ENCODE results near the gene MRPS15. TPM values are rescaled to one million over a fixed set of nuclear protein-coding genes. Genes with fewer than 3 reads are reported as not detected.

The MRPS15 gene
- total and polyA plus RNA-seq, 2 of the 13 experiments (the other 11 are each of a cell fraction or from before 2014, with no cell fraction given): 59.0 to 113 TPM

DNA sequence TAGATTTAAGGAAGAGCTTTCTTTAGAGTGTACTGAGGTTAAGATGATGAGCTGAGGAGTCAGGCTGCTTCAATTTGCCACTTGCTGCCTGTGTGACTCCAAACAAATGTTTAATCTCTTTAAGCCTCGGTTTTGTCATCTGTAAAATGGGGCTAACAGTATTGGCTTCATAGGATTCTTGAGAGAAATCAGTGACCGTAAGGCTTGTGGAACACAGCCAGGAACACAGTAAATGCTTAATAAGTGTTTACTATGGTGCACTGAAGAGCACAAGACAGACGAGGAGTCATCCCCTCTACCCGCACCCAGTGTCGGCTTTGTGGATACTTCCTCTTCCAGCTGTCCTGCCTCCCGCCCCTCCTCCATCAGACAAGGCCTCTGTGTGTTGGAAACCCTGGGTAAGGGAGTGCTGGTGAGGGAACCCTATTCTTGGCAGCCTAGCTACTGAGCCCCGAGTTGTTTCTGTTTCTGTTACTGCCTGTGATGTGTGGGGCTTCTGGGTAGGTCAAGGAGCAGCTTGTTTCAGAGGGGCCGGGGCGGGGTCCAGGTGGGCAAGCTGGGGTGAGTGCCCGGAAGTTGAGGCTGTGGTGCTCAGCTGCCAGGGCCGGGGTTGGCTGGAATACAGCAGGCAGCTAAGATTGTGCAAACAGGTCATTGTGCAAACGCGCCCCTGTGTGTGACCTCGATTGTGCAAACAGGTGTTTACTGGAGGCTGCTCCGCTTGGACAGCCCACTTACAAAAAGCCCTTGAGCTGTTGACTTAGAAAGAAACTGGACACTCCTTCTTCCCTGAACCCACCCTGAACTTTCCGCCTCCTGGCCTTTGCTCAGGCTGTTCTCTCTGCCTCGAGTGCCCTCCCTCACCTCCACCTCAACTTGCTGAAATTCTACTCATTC lies 22.5 kb upstream of the MRPS15 start (continued):
- TF ChIP-seq SP2 (CRISPR knock-in tag; IDR thresholded peaks at IDR 0.05): no peak; the same call in 1 of the 2 replicates
- peak; percentile 68; the same call in 1 of the 2 replicates for TF ChIP-seq ZNF607 (CRISPR knock-in tag; IDR thresholded peaks at IDR 0.05; ENCODE audit: borderline replicate concordance)
- peak; percentile 97 for TF ChIP-seq MIER3 (CRISPR knock-in tag; IDR thresholded peaks at IDR 0.05; ENCODE audit: borderline replicate concordance)
- peak; percentile 89 for TF ChIP-seq ELF3 (CRISPR knock-in tag; IDR thresholded peaks at IDR 0.05)
- TF ChIP-seq ZNF570 (CRISPR knock-in tag; IDR thresholded peaks at IDR 0.05; ENCODE audit: borderline replicate concordance): 0 out of 2 replicates have a peak, but pooled peaks have one; percentile 39
- TF ChIP-seq, protein P1, sequence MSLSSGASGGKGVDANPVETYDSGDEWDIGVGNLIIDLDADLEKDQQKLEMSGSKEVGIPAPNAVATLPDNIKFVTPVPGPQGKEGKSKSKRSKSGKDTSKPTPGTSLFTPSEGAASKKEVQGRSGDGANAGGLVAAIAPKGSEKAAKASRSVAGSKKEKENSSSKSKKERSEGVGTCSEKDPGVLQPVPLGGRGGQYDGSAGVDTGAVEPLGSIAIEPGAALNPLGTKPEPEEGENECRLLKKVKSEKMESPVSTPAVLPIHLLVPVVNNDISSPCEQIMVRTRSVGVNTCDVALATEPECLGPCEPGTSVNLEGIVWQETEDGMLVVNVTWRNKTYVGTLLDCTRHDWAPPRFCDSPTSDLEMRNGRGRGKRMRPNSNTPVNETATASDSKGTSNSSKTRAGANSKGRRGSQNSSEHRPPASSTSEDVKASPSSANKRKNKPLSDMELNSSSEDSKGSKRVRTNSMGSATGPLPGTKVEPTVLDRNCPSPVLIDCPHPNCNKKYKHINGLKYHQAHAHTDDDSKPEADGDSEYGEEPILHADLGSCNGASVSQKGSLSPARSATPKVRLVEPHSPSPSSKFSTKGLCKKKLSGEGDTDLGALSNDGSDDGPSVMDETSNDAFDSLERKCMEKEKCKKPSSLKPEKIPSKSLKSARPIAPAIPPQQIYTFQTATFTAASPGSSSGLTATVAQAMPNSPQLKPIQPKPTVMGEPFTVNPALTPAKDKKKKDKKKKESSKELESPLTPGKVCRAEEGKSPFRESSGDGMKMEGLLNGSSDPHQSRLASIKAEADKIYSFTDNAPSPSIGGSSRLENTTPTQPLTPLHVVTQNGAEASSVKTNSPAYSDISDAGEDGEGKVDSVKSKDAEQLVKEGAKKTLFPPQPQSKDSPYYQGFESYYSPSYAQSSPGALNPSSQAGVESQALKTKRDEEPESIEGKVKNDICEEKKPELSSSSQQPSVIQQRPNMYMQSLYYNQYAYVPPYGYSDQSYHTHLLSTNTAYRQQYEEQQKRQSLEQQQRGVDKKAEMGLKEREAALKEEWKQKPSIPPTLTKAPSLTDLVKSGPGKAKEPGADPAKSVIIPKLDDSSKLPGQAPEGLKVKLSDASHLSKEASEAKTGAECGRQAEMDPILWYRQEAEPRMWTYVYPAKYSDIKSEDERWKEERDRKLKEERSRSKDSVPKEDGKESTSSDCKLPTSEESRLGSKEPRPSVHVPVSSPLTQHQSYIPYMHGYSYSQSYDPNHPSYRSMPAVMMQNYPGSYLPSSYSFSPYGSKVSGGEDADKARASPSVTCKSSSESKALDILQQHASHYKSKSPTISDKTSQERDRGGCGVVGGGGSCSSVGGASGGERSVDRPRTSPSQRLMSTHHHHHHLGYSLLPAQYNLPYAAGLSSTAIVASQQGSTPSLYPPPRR (CRISPR knock-in tag; IDR thresholded peaks at IDR 0.05; ENCODE audit: borderline replicate concordance): peak; percentile 97
- 0 out of 2 replicates have a peak, but pooled peaks have one; percentile 72 for TF ChIP-seq ZKSCAN5 (CRISPR knock-in tag; IDR thresholded peaks at IDR 0.05)
- TF ChIP-seq FOXO1 (CRISPR knock-in tag; IDR thresholded peaks at IDR 0.05): peak; percentile 100
- TF ChIP-seq HIVEP1 (CRISPR knock-in tag; IDR thresholded peaks at IDR 0.05): peak; percentile 96
- no peak for TF ChIP-seq SRSF1 (optimal IDR thresholded peaks at IDR 0.05; ENCODE audit: low read depth, low read length)
- TF ChIP-seq, protein P2, sequence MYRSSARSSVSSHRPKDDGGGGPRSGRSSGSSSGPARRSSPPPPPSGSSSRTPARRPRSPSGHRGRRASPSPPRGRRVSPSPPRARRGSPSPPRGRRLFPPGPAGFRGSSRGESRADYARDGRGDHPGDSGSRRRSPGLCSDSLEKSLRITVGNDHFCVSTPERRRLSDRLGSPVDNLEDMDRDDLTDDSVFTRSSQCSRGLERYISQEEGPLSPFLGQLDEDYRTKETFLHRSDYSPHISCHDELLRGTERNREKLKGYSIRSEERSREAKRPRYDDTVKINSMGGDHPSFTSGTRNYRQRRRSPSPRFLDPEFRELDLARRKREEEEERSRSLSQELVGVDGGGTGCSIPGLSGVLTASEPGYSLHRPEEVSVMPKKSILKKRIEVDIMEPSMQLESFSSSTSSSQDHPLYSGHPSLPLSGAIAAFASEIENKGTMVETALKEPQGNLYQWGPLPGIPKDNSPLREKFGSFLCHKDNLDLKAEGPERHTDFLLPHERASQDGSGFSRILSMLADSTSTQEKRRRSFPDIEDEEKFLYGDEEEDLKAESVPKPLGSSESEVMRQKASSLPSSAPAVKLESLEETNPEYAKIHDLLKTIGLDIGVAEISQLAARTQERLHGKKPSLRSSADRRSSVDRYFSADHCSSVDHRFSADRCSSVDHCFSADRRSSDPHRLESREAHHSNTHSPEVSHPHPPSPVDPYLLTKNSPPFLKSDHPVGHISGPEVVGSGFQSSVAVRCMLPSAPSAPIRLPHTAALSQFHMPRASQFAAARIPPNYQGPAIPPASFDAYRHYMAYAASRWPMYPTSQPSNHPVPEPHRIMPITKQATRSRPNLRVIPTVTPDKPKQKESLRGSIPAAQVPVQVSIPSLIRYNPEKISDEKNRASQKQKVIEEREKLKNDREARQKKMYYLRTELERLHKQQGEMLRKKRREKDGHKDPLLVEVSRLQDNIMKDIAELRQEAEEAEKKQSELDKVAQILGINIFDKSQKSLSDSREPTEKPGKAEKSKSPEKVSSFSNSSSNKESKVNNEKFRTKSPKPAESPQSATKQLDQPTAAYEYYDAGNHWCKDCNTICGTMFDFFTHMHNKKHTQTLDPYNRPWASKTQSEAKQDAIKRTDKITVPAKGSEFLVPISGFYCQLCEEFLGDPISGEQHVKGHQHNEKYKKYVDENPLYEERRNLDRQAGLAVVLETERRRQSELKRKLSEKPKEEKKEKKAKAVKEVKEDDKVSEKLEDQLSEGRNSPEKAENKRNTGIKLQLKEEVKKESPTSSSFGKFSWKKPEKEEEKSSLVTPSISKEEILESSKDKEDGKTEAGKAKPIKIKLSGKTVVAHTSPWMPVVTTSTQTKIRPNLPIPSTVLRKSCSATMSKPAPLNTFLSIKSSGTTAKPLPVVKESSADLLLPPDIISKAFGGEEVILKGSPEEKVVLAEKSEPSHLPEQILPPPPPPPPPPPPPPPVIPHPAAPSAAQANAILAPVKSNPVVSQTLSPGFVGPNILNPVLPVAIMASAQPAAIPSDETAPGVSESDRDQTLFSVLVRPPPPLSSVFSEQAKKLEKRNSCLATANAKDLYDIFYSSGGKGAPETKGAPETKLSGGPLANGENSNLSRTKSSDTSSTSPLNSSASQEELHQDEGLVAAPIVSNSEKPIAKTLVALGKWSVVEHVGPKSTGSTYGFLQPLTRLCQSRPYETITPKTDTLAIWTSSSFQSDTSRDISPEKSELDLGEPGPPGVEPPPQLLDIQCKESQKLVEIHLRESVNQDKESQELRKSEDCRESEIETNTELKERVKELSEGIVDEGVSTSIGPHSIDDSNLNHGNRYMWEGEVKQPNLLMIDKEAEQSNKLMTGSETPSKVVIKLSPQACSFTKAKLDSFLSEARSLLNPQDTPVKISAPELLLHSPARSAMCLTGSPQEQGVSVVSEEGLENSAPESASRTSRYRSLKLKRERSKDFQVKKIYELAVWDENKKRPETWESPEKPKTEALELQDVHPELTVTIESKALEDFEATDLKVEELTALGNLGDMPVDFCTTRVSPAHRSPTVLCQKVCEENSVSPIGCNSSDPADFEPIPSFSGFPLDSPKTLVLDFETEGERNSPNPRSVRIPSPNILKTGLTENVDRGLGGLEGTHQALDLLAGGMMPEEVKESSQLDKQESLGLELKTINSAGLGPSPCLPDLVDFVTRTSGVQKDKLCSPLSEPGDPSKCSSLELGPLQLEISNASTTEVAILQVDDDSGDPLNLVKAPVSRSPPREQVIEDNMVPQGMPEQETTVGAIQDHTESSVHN (CRISPR knock-in tag; IDR thresholded peaks at IDR 0.05): peak; percentile 61; the same call in 1 of the 2 replicates
- peak; percentile 76 for TF ChIP-seq MAX (IDR thresholded peaks at IDR 0.05)
- TF ChIP-seq YEATS4 (CRISPR knock-in tag; IDR thresholded peaks at IDR 0.05; ENCODE audit: borderline replicate concordance): peak; percentile 96
- TF ChIP-seq ZNF367 (CRISPR knock-in tag; IDR thresholded peaks at IDR 0.05; ENCODE audit: borderline replicate concordance): 0 out of 2 replicates have a peak, but pooled peaks have one; percentile 59

All from HepG2 (cell line).